Measurements from ENCODE around the gene KLF15. TPM values are rescaled to one million over a fixed set of nuclear protein-coding genes. Genes with fewer than 3 reads are reported as not detected.

The KLF15 gene
- total RNA-seq, 1 experiment from 2014 or later: 14.7 TPM

DNA sequence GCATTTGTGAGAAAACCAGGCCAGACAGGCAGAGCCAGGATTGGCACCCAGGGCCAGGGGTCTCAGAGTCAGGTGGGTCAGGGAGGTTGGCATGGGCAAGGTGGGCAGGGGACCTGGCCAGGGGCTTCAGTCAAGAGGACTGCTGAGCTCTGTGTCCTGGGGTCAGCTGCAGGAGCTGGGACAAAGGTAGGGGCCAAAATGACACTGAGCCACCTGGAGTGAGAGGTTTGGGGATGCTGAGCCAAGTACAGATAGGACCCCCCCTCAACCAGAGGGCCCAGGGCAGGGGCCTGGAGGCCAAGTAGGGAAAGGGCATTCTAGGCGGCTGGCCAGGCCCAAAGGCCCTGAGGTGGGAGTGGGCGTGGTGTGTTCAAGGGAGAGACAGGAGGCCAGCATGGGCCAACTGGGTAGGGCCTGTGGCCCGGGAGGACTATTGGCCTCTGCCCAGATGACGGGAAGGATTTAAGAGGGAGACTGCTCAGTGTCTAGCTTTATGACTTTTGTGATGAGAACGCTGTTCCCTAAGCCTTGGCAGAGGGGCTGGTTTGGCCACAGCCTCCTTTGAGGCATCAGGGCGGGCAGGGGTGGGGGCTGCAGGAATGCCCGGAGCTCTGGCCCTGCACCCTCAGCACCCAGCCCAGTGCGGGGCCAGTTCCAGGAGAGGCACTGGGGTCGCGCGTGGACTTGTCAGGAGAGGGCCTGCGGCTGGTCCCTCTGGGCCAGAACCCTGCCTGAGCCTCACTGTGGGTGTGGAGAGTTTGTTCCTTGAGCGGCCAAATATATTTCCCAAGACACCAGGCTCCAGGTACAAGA, 40.6 kb upstream of the KLF15 start:
- CTCF ChIA-PET: no interaction called here
- no peaks in the 10 kb centered on the region for H3K36me3 Mint-ChIP-seq
- H3K27me3 Mint-ChIP-seq (ENCODE audit: low read depth): peaks cover 38% of the 10 kb centered on the region
- peaks cover 22% of the 10 kb centered on the region for H3K4me1 Mint-ChIP-seq
- no peak for TF ChIP-seq JAZF1 (CRISPR knock-in tag; IDR thresholded peaks at IDR 0.05)
- TF ChIP-seq ZMAT4 (CRISPR knock-in tag; IDR thresholded peaks at IDR 0.05): no peak
- no peak for TF ChIP-seq JUN (CRISPR knock-in tag; IDR thresholded peaks at IDR 0.05)
- DNase-seq (ENCODE audit: low spot score) (no peak), ATAC-seq (no peak)
- no peak overlapping the region for H3K27ac Mint-ChIP-seq
- no peaks in the 10 kb centered on the region for H3K9me3 Mint-ChIP-seq
- POLR2A ChIA-PET: no interaction called here
- H3K4me3 Mint-ChIP-seq: no peak overlapping the region

DNA sequence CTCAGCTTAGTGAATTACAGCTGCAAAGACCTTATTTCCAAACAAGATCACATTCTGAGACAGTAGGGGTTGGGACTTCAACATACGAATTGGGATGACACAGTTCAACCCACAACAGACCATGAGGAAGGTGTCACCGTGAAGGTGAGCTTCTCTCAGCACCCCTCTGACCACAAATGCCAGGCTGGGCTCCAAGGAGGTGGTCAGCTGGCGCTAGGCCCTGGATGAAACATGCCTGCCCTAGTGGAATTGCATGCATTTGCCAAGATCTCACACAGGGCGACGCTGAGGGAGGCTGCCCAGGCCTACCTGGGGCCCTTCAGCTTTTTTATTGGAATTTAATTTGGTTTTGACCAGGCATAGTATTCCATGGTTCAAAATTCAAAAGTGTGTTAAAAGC, 39.3 kb upstream of the KLF15 start:
- CTCF ChIA-PET: interaction anchor here (0.9 kb wide), 1 partner anchor 264 kb away, joined by 3 read pairs; no protein-coding TSS in a partner anchor
- peaks cover 11% of the 10 kb centered on the region for H3K4me1 Mint-ChIP-seq
- no peak for ATAC-seq
- TF ChIP-seq ZNF317 (CRISPR knock-in tag; IDR thresholded peaks at IDR 0.05; ENCODE audit: borderline replicate concordance, low read depth): no peak
- no peak for TF ChIP-seq OVOL2 (CRISPR knock-in tag; IDR thresholded peaks at IDR 0.05; ENCODE audit: borderline replicate concordance)
- no peak for TF ChIP-seq CTCF (IDR thresholded peaks at IDR 0.05)
- TF ChIP-seq TCF7 (CRISPR knock-in tag; IDR thresholded peaks at IDR 0.05; ENCODE audit: low read depth): no peak
- no peak for TF ChIP-seq ZNF416 (CRISPR knock-in tag; IDR thresholded peaks at IDR 0.05)
- TF ChIP-seq NR1H2 (CRISPR knock-in tag; IDR thresholded peaks at IDR 0.05): no peak
- TF ChIP-seq CREB1 (CRISPR knock-in tag; IDR thresholded peaks at IDR 0.05): no peak
- no peak for TF ChIP-seq ETV6 (CRISPR knock-in tag; IDR thresholded peaks at IDR 0.05)
- TF ChIP-seq, protein P1, sequence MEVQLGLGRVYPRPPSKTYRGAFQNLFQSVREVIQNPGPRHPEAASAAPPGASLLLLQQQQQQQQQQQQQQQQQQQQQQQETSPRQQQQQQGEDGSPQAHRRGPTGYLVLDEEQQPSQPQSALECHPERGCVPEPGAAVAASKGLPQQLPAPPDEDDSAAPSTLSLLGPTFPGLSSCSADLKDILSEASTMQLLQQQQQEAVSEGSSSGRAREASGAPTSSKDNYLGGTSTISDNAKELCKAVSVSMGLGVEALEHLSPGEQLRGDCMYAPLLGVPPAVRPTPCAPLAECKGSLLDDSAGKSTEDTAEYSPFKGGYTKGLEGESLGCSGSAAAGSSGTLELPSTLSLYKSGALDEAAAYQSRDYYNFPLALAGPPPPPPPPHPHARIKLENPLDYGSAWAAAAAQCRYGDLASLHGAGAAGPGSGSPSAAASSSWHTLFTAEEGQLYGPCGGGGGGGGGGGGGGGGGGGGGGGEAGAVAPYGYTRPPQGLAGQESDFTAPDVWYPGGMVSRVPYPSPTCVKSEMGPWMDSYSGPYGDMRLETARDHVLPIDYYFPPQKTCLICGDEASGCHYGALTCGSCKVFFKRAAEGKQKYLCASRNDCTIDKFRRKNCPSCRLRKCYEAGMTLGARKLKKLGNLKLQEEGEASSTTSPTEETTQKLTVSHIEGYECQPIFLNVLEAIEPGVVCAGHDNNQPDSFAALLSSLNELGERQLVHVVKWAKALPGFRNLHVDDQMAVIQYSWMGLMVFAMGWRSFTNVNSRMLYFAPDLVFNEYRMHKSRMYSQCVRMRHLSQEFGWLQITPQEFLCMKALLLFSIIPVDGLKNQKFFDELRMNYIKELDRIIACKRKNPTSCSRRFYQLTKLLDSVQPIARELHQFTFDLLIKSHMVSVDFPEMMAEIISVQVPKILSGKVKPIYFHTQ (CRISPR knock-in tag; IDR thresholded peaks at IDR 0.05): no peak
- no peak for TF ChIP-seq PRDM15 (CRISPR knock-in tag; IDR thresholded peaks at IDR 0.05)
- no peak for TF ChIP-seq CBFB (CRISPR knock-in tag; IDR thresholded peaks at IDR 0.05; ENCODE audit: low read depth)
- no peak for TF ChIP-seq ZNF512 (CRISPR knock-in tag; IDR thresholded peaks at IDR 0.05; ENCODE audit: borderline replicate concordance)
- TF ChIP-seq, protein P2, sequence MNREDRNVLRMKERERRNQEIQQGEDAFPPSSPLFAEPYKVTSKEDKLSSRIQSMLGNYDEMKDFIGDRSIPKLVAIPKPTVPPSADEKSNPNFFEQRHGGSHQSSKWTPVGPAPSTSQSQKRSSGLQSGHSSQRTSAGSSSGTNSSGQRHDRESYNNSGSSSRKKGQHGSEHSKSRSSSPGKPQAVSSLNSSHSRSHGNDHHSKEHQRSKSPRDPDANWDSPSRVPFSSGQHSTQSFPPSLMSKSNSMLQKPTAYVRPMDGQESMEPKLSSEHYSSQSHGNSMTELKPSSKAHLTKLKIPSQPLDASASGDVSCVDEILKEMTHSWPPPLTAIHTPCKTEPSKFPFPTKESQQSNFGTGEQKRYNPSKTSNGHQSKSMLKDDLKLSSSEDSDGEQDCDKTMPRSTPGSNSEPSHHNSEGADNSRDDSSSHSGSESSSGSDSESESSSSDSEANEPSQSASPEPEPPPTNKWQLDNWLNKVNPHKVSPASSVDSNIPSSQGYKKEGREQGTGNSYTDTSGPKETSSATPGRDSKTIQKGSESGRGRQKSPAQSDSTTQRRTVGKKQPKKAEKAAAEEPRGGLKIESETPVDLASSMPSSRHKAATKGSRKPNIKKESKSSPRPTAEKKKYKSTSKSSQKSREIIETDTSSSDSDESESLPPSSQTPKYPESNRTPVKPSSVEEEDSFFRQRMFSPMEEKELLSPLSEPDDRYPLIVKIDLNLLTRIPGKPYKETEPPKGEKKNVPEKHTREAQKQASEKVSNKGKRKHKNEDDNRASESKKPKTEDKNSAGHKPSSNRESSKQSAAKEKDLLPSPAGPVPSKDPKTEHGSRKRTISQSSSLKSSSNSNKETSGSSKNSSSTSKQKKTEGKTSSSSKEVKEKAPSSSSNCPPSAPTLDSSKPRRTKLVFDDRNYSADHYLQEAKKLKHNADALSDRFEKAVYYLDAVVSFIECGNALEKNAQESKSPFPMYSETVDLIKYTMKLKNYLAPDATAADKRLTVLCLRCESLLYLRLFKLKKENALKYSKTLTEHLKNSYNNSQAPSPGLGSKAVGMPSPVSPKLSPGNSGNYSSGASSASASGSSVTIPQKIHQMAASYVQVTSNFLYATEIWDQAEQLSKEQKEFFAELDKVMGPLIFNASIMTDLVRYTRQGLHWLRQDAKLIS (CRISPR knock-in tag; IDR thresholded peaks at IDR 0.05; ENCODE audit: borderline replicate concordance): no peak
- no peak for TF ChIP-seq ZBTB43 (CRISPR knock-in tag; IDR thresholded peaks at IDR 0.05)
- no peak for TF ChIP-seq ZNF121 (CRISPR knock-in tag; IDR thresholded peaks at IDR 0.05)

More for the DNA sequence above, 39.3 kb upstream of the KLF15 start:
- POLR2A ChIA-PET: interaction anchor here (0.5 kb wide), 1 partner anchor 59 kb away, joined by 3 read pairs; no protein-coding TSS in a partner anchor
- no peaks in the 10 kb centered on the region for H3K36me3 Mint-ChIP-seq
- peaks cover 46% of the 10 kb centered on the region for H3K27me3 Mint-ChIP-seq (ENCODE audit: low read depth)
- no peak overlapping the region for H3K4me3 Mint-ChIP-seq
- no peaks in the 10 kb centered on the region for H3K9me3 Mint-ChIP-seq
- DNase-seq (ENCODE audit: low spot score): no peak
- no peak overlapping the region for H3K27ac Mint-ChIP-seq

Measured in WTC11 (cell line).